Right atrium auricular region (tissue), 2 donors: Measurements from ENCODE around the gene CTSE. TPM values are rescaled to one million over a fixed set of nuclear protein-coding genes. Genes with fewer than 3 reads are reported as not detected.

ENCODE experiments used
- DNase-seq: peaks from one replicate; pipeline ENCODE4 v3.0.0-alpha.2; 2019; ENCODE audit warnings: low spot score
- H3K27ac ChIP-seq, 2 donors: fragments of 200-600 bp; sonication (generic); 1 replicate in 1 of 2; 2 replicates in 1 of 2; pipeline ENCODE4 v1.5.1; 2016 to 2019
- H3K27me3 ChIP-seq, 2 donors: fragments of 200-600 bp; sonication (generic); one replicate each; pipeline versions ENCODE4 v1.5.1 to v1.6.0; 2017 to 2019
- H3K36me3 ChIP-seq: fragments of 200-600 bp; sonication (generic); one replicate; pipeline ENCODE4 v1.5.1; 2016
- H3K4me1 ChIP-seq, 2 donors: fragments of 200-600 bp; sonication (generic); one replicate each; pipeline versions ENCODE4 v1.5.1 to v1.6.0; 2017 to 2019
- H3K4me3 ChIP-seq, 2 donors: fragments of 200-600 bp; sonication (generic); 1 replicate in 1 of 2; 2 replicates in 1 of 2; pipeline ENCODE4 v1.5.1; 2017 to 2019; ENCODE audit warnings: mild to moderate bottlenecking in 1 of 2, moderate library complexity in 1 of 2
- H3K9me3 ChIP-seq, 2 donors: fragments of 200-600 bp; sonication (generic); one replicate each; pipeline ENCODE4 v1.5.1; 2019
- CTCF ChIP-seq, 2 donors: fragments of 200-600 bp; sonication (generic); IDR thresholded peaks; one replicate each; pipeline ENCODE4 v1.5.1; 2019; ENCODE audit warnings: antibody characterized with exemption in 2 of 2
- total RNA-seq, 2 donors: library from RNA; depleted of rRNA; stranded (reverse); fragments of >200 nt; gene quantifications; one replicate each; pipeline ENCODE4 v1.1.0, GENCODE V29; 2016

CTSE gene
- total RNA-seq, 2 donors from 2014 or later = 1.1 TPM; not detected in 1

- H3K27me3 ChIP-seq = no peaks in the 10 kb centered on the region
- H3K27ac ChIP-seq = no peak overlapping the region
- TF ChIP-seq CTCF (IDR thresholded peaks at IDR 0.05) = no peak
- peak; percentile 56 for DNase-seq
- H3K9me3 ChIP-seq = no peaks in the 10 kb centered on the region
- no peak overlapping the region for H3K4me3 ChIP-seq
- no peaks in the 10 kb centered on the region for H3K36me3 ChIP-seq
- H3K4me1 ChIP-seq = peaks cover 0 to 37% of the 10 kb centered on the region in 2 donors
These were observed 17.9 kb downstream of the CTSE start for GRCh38 chr1:206005778-206006180.

- Histone ChIP-seq H3K4me3 (no peak overlapping the region), H3K4me1 (peaks cover 0 to 40% of the 10 kb centered on the region in 2 donors), H3K9me3 (no peaks in the 10 kb centered on the region), H3K36me3 (no peaks in the 10 kb centered on the region), H3K27ac (peak overlapping the region; percentile 13 to 45), H3K27me3 (no peaks in the 10 kb centered on the region)
- no peak for TF ChIP-seq CTCF (IDR thresholded peaks at IDR 0.05)
- DNase-seq = no peak
These were observed 18.5 kb downstream of the CTSE start for GRCh38 chr1:206005234-206005633.

GRCh38 chr1:206004826-206005225, 18.9 kb downstream of the CTSE start:
- Histone ChIP-seq H3K4me3 (no peak overlapping the region), H3K27ac (peak overlapping the region; percentile 13 to 45), H3K36me3 (no peaks in the 10 kb centered on the region), H3K4me1 (peaks cover 0 to 40% of the 10 kb centered on the region in 2 donors), H3K27me3 (no peaks in the 10 kb centered on the region), H3K9me3 (no peaks in the 10 kb centered on the region)
- peak; percentile 48 for DNase-seq
- TF ChIP-seq CTCF (IDR thresholded peaks at IDR 0.05) = no peak

- TF ChIP-seq CTCF (IDR thresholded peaks at IDR 0.05) = no peak
- no peaks in the 10 kb centered on the region for H3K27me3 ChIP-seq
- peak; percentile 5 for DNase-seq
- no peaks in the 10 kb centered on the region for H3K9me3 ChIP-seq
- H3K4me1 ChIP-seq = peaks cover 0 to 41% of the 10 kb centered on the region in 2 donors
- no peak overlapping the region for H3K4me3 ChIP-seq
- H3K27ac ChIP-seq = peak overlapping the region; percentile 45 to 75
- H3K36me3 ChIP-seq = no peaks in the 10 kb centered on the region
These were observed 19.6 kb downstream of the CTSE start for GRCh38 chr1:206003854-206004800.

- Histone ChIP-seq H3K9me3 (no peaks in the 10 kb centered on the region), H3K36me3 (no peaks in the 10 kb centered on the region), H3K4me3 (peak within 1 kb of the TSS; percentile 28 to 40), H3K27me3 (no peaks in the 10 kb centered on the region), H3K27ac (peak within 1 kb of the TSS; percentile 73 to 75), H3K4me1 (peaks cover 0 to 51% of the 10 kb centered on the region in 2 donors)
- no peak for TF ChIP-seq CTCF (IDR thresholded peaks at IDR 0.05)
- peak; percentile 89 for DNase-seq
These were observed 20.6 kb downstream of the CTSE start, which contains the start of gene RAB7B for GRCh38 chr1:206002871-206003801. TSS of gene RAB7B (minus strand) at chr1:206003395. CDS start at chr1:205994135, 9,260 bp downstream.
